Measurements from ENCODE around the gene SPINK8. TPM values are rescaled to one million over a fixed set of nuclear protein-coding genes. Genes with fewer than 3 reads are reported as not detected.

Gene SPINK8
- total RNA-seq, 1 experiment from 2014 or later, result not detected

DNA sequence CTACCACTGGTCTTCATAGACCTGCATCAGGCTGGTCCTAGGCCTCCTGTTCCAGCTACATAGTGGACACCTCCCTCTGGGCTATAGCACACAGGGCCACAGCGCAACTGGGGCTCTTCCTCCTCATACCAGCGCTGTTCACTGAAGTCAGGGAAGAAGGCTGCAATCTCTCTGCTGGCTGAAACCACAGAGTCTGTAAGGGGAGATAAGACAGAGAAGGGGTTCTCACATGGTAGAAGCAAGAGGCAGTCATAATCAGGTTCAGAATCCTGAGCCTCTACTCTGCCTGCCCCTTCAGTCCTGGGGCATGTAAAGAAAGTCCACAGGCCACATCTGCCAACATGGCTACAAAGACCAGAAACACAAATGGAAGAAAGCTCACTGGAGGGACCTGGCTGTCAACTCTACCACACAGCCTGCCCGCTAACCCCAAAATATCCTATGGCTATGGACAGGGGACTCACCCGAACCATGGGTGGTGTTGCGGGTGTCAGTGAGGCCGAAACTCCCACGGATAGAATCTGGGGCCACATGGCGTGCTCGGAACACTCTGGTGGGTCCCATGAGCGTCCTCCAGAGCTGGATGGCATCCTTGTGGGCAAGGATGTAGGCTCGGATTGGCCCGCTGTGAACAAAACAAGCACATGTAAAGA is 38.7 kb downstream of the SPINK8 start:
- H3K4me2 ChIP-seq (ENCODE audit: low read length), result no peak overlapping the region
- POLR2A ChIA-PET, result no interaction called here
- H3K79me2 ChIP-seq (ENCODE audit: insufficient read depth, low read length), result peaks cover 3% of the 10 kb centered on the region
- H3K9ac ChIP-seq (ENCODE audit: low read length), result no peak overlapping the region
- H3K4me3 ChIP-seq (replicated peaks in 1 of 2; ENCODE audit: low read depth in 1 of 2, low read length in 2 of 2), result no peak overlapping the region
- ATAC-seq, result no peak
- CTCF ChIA-PET, result no interaction called here
- BruUV-seq (replicated peaks), result no TSS peak
- intact Hi-C loops (cut with micrococcal nuclease), result no loop called here
- H3K4me1 ChIP-seq (ENCODE audit: control insufficient read depth in 1 of 2, insufficient read depth in 2 of 2, low read length in 2 of 2), result peaks cover under 1 to 2% of the 10 kb centered on the region in 2 experiments; a peak in 2 of 4 replicates
- no peaks in the 10 kb centered on the region for H3K9me3 ChIP-seq (ENCODE audit: control insufficient read depth in 1 of 2, insufficient read depth in 1 of 2, low read depth in 1 of 2, low read length in 2 of 2)
- H3K27me3 ChIP-seq (ENCODE audit: insufficient read depth, low read length), result no peaks in the 10 kb centered on the region
- no peaks in the 10 kb centered on the region for H3K9me2 ChIP-seq (ENCODE audit: insufficient read depth)
- H3K27ac ChIP-seq (ENCODE audit: low read depth, low read length), result no peak overlapping the region
- H3K36me3 ChIP-seq (ENCODE audit: control insufficient read depth in 1 of 2, insufficient read depth in 2 of 2, low read length in 2 of 2), result peaks cover 9 to 27% of the 10 kb centered on the region in 2 experiments; a peak in 2 of 4 replicates
- TF ChIP-seq, protein P1, sequence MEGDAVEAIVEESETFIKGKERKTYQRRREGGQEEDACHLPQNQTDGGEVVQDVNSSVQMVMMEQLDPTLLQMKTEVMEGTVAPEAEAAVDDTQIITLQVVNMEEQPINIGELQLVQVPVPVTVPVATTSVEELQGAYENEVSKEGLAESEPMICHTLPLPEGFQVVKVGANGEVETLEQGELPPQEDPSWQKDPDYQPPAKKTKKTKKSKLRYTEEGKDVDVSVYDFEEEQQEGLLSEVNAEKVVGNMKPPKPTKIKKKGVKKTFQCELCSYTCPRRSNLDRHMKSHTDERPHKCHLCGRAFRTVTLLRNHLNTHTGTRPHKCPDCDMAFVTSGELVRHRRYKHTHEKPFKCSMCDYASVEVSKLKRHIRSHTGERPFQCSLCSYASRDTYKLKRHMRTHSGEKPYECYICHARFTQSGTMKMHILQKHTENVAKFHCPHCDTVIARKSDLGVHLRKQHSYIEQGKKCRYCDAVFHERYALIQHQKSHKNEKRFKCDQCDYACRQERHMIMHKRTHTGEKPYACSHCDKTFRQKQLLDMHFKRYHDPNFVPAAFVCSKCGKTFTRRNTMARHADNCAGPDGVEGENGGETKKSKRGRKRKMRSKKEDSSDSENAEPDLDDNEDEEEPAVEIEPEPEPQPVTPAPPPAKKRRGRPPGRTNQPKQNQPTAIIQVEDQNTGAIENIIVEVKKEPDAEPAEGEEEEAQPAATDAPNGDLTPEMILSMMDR (IDR thresholded peaks at IDR 0.05 in 2 of 3, conservative IDR thresholded peaks at IDR 0.05 in 1 of 3; ENCODE audit: borderline replicate concordance in 1 of 3, insufficient read depth in 1 of 3, low read depth in 2 of 3, low read length in 2 of 3), result no peak
- TF ChIP-seq, protein P2, sequence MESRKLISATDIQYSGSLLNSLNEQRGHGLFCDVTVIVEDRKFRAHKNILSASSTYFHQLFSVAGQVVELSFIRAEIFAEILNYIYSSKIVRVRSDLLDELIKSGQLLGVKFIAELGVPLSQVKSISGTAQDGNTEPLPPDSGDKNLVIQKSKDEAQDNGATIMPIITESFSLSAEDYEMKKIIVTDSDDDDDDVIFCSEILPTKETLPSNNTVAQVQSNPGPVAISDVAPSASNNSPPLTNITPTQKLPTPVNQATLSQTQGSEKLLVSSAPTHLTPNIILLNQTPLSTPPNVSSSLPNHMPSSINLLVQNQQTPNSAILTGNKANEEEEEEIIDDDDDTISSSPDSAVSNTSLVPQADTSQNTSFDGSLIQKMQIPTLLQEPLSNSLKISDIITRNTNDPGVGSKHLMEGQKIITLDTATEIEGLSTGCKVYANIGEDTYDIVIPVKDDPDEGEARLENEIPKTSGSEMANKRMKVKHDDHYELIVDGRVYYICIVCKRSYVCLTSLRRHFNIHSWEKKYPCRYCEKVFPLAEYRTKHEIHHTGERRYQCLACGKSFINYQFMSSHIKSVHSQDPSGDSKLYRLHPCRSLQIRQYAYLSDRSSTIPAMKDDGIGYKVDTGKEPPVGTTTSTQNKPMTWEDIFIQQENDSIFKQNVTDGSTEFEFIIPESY (IDR thresholded peaks at IDR 0.05; ENCODE audit: extremely low read depth, insufficient replicate concordance, low read length), result no peak
- no peak for TF ChIP-seq SIN3A (IDR thresholded peaks at IDR 0.05; ENCODE audit: low read depth)
- TF ChIP-seq, protein P3, sequence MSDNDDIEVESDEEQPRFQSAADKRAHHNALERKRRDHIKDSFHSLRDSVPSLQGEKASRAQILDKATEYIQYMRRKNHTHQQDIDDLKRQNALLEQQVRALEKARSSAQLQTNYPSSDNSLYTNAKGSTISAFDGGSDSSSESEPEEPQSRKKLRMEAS (IDR thresholded peaks at IDR 0.05), result no peak
- TF ChIP-seq POLR2AphosphoS5 (IDR thresholded peaks at IDR 0.05; ENCODE audit: low read depth, low read length), result no peak
- RAD21 ChIA-PET (ENCODE audit: low non-redundant PET in 1 of 2, low total read pairs in 2 of 2, uncharacterized antibody in 2 of 2, unreplicated experiment in 2 of 2), result no interaction called here
- no peaks in the 10 kb centered on the region for H4K20me1 ChIP-seq (ENCODE audit: insufficient read depth)
- no peak overlapping the region for H2AFZ ChIP-seq (ENCODE audit: low read depth, low read length, poor library complexity, severe bottlenecking)
- no peak for DNase-seq (ENCODE audit: low read depth, low spot score)
